ENCODE data around the gene MMP15.
"Not testable (repeated sequence)": the region's sequence is repeated elsewhere in the genome, so short reads cannot be mapped to it uniquely, and the experiment has no call there.

MMP15 gene

GRCh38 chr16:58057121-58057520 is 31.6 kb downstream of the MMP15 start:
- no peak for DNase-seq (ENCODE audit: extremely low spot score)
- no peak for TF ChIP-seq CTBP1 (IDR thresholded peaks at IDR 0.05; ENCODE audit: borderline replicate concordance)
- no peak for TF ChIP-seq FOXA1 (IDR thresholded peaks at IDR 0.05)
- no peak for TF ChIP-seq BHLHE40 (IDR thresholded peaks at IDR 0.05; ENCODE audit: borderline replicate concordance)
- TF ChIP-seq PKNOX1 (IDR thresholded peaks at IDR 0.05) = no peak
- no peak for TF ChIP-seq SUZ12 (IDR thresholded peaks at IDR 0.05)
- no peak for TF ChIP-seq ELF4 (IDR thresholded peaks at IDR 0.05)
- TF ChIP-seq ZNF384 (IDR thresholded peaks at IDR 0.05) = no peak
- TF ChIP-seq FOXM1 (IDR thresholded peaks at IDR 0.05; ENCODE audit: borderline replicate concordance) = no peak
- no peak for TF ChIP-seq FOXK2 (IDR thresholded peaks at IDR 0.05)
- no peak for TF ChIP-seq L3MBTL2 (conservative IDR thresholded peaks at IDR 0.05)
- TF ChIP-seq NFRKB (IDR thresholded peaks at IDR 0.05) = no peak
- TF ChIP-seq LEF1 (IDR thresholded peaks at IDR 0.05; ENCODE audit: borderline replicate concordance) = no peak
- TF ChIP-seq TARDBP (IDR thresholded peaks at IDR 0.05) = no peak
- ChIA-PET POLR2A (interaction anchor here (1.4 kb wide), 1 partner anchor 72 kb away, joined by 4 read pairs; the partner anchor contains the start of gene CFAP20), CTCF (no interaction called here)

- CTCF ChIA-PET = no interaction called here
- DNase-seq (ENCODE audit: extremely low spot score) = no peak
- no peak for TF ChIP-seq FOXA1 (IDR thresholded peaks at IDR 0.05)
- no peak for TF ChIP-seq L3MBTL2 (conservative IDR thresholded peaks at IDR 0.05)
- TF ChIP-seq PKNOX1 (IDR thresholded peaks at IDR 0.05) = no peak
- TF ChIP-seq FOXK2 (IDR thresholded peaks at IDR 0.05) = no peak
- no peak for TF ChIP-seq NFRKB (IDR thresholded peaks at IDR 0.05)
- no peak for TF ChIP-seq HDGF (IDR thresholded peaks at IDR 0.05; ENCODE audit: borderline replicate concordance)
- TF ChIP-seq TARDBP (IDR thresholded peaks at IDR 0.05) = no peak
- TF ChIP-seq BHLHE40 (IDR thresholded peaks at IDR 0.05; ENCODE audit: borderline replicate concordance) = no peak
- TF ChIP-seq SP1 (IDR thresholded peaks at IDR 0.05) = no peak
- TF ChIP-seq ARNT (IDR thresholded peaks at IDR 0.05) = no peak
- POLR2A ChIA-PET = interaction anchor here (1.4 kb wide), 1 partner anchor 72 kb away, joined by 4 read pairs; the partner anchor contains the start of gene CFAP20
Measured at GRCh38 chr16:58057784-58058183, 32.2 kb downstream of the MMP15 start.

- no peak for DNase-seq (ENCODE audit: extremely low spot score)
- TF ChIP-seq TARDBP (IDR thresholded peaks at IDR 0.05) (no peak), HDGF (IDR thresholded peaks at IDR 0.05; ENCODE audit: borderline replicate concordance) (no peak), FOXA1 (IDR thresholded peaks at IDR 0.05) (no peak), SUZ12 (IDR thresholded peaks at IDR 0.05) (no peak), CTBP1 (IDR thresholded peaks at IDR 0.05; ENCODE audit: borderline replicate concordance) (no peak), SP1 (IDR thresholded peaks at IDR 0.05) (no peak), ZNF384 (IDR thresholded peaks at IDR 0.05) (no peak), L3MBTL2 (conservative IDR thresholded peaks at IDR 0.05) (no peak), ARNT (IDR thresholded peaks at IDR 0.05) (no peak)
- CTCF ChIA-PET = interaction anchor here (0.7 kb wide), 1 partner anchor 31 kb away, joined by 4 read pairs; no protein-coding TSS in a partner anchor
- POLR2A ChIA-PET = no interaction called here
Measured at GRCh38 chr16:58062821-58063220, 37.3 kb downstream of the MMP15 start.

GRCh38 chr16:58063377-58064076 is 38.0 kb downstream of the MMP15 start:
- TF ChIP-seq FOXM1 (IDR thresholded peaks at IDR 0.05; ENCODE audit: borderline replicate concordance) (no peak), HDGF (IDR thresholded peaks at IDR 0.05; ENCODE audit: borderline replicate concordance) (no peak), L3MBTL2 (conservative IDR thresholded peaks at IDR 0.05) (no peak), CTBP1 (IDR thresholded peaks at IDR 0.05; ENCODE audit: borderline replicate concordance) (no peak), NFRKB (IDR thresholded peaks at IDR 0.05) (no peak), LEF1 (IDR thresholded peaks at IDR 0.05; ENCODE audit: borderline replicate concordance) (no peak), ARNT (IDR thresholded peaks at IDR 0.05) (no peak), ZNF384 (IDR thresholded peaks at IDR 0.05) (no peak), TARDBP (IDR thresholded peaks at IDR 0.05) (no peak)
- CTCF ChIA-PET = interaction anchor here (0.7 kb wide), 1 partner anchor 32 kb away, joined by 4 read pairs; no protein-coding TSS in a partner anchor
- POLR2A ChIA-PET = no interaction called here
- no peak for DNase-seq (ENCODE audit: extremely low spot score)

- TF ChIP-seq HDGF (IDR thresholded peaks at IDR 0.05; ENCODE audit: borderline replicate concordance) = no peak
- no peak for TF ChIP-seq ARNT (IDR thresholded peaks at IDR 0.05)
- TF ChIP-seq LEF1 (IDR thresholded peaks at IDR 0.05; ENCODE audit: borderline replicate concordance) = no peak
- POLR2A ChIA-PET = no interaction called here
- CTCF ChIA-PET = no interaction called here
- no peak for DNase-seq (ENCODE audit: extremely low spot score)
Measured at GRCh38 chr16:58070585-58070984, 45.0 kb downstream of the MMP15 start.

GRCh38 chr16:58072134-58072533 is 46.6 kb downstream of the MMP15 start:
- CTCF ChIA-PET; DNase-seq (ENCODE audit: extremely low spot score); POLR2A ChIA-PET: not testable (repeated sequence)

- POLR2A ChIA-PET; CTCF ChIA-PET; DNase-seq (ENCODE audit: extremely low spot score): not testable (repeated sequence)
Measured at GRCh38 chr16:58073086-58073485, 47.5 kb downstream of the MMP15 start.

GRCh38 chr16:58074657-58075056 is 49.1 kb downstream of the MMP15 start:
- TF ChIP-seq NFRKB (IDR thresholded peaks at IDR 0.05) (no peak), LEF1 (IDR thresholded peaks at IDR 0.05; ENCODE audit: borderline replicate concordance) (no peak), L3MBTL2 (conservative IDR thresholded peaks at IDR 0.05) (no peak), SUZ12 (IDR thresholded peaks at IDR 0.05) (no peak), FOXM1 (IDR thresholded peaks at IDR 0.05; ENCODE audit: borderline replicate concordance) (no peak), TARDBP (IDR thresholded peaks at IDR 0.05) (no peak), ARNT (IDR thresholded peaks at IDR 0.05) (no peak), PKNOX1 (IDR thresholded peaks at IDR 0.05) (no peak), SP1 (IDR thresholded peaks at IDR 0.05) (no peak), BHLHE40 (IDR thresholded peaks at IDR 0.05; ENCODE audit: borderline replicate concordance) (no peak), HDGF (IDR thresholded peaks at IDR 0.05; ENCODE audit: borderline replicate concordance) (no peak), CTBP1 (IDR thresholded peaks at IDR 0.05; ENCODE audit: borderline replicate concordance) (no peak), FOXK2 (IDR thresholded peaks at IDR 0.05) (no peak), FOXA1 (IDR thresholded peaks at IDR 0.05) (no peak), ELF4 (IDR thresholded peaks at IDR 0.05) (no peak)
- no peak for DNase-seq (ENCODE audit: extremely low spot score)
- CTCF ChIA-PET = no interaction called here
- POLR2A ChIA-PET = no interaction called here
